GM23338 (cell line): ENCODE data around the gene COL15A1. TPM values are rescaled to one million over a fixed set of nuclear protein-coding genes. Genes with fewer than 3 reads are reported as not detected.
A peak's percentile ranks its signal among the peaks of the same experiment; 100 is the strongest.

Experiments used
- ATAC-seq: fragments of 200-7000 bp; cut with Tn5 transposase; 3 replicates; pipeline ENCODE4 v1.9.1; 2020
- DNase-seq: peaks from one replicate; pipeline ENCODE4 v3.0.0-alpha.2; 2015; ENCODE audit warnings: low spot score
- H2AFZ ChIP-seq: fragments of 200-600 bp; sonication (generic); 2 replicates; pipeline ENCODE4 v1.8.0; 2016; ENCODE audit warnings: antibody characterized with exemption, mild to moderate bottlenecking, moderate library complexity
- H3F3A ChIP-seq: fragments of 200-600 bp; sonication (generic); replicated peaks from 2 replicates; pipeline ENCODE4 v1.8.0; 2017; ENCODE audit warnings: antibody characterized with exemption, mixed run types, low read depth
- H3K27ac ChIP-seq: fragments of 200-600 bp; sonication (generic); 2 replicates; pipeline ENCODE4 v1.6.1; 2016; ENCODE audit warnings: low read depth
- H3K27me3 ChIP-seq: fragments of 200-600 bp; sonication (generic); 2 replicates; pipeline ENCODE4 v1.8.0; 2016; ENCODE audit warnings: mild to moderate bottlenecking, mixed run types, moderate library complexity; ENCODE audit not compliant: insufficient read depth
- H3K36me3 ChIP-seq: fragments of 200-600 bp; sonication (generic); 2 replicates; pipeline ENCODE4 v1.8.0; 2016; ENCODE audit warnings: mild to moderate bottlenecking; ENCODE audit not compliant: insufficient read depth
- H3K4me1 ChIP-seq: fragments of 200-600 bp; sonication (generic); 2 replicates; pipeline ENCODE4 v1.8.0; 2016; ENCODE audit warnings: mild to moderate bottlenecking, moderate library complexity; ENCODE audit not compliant: insufficient read depth
- H3K4me2 ChIP-seq: fragments of 200-600 bp; sonication (generic); 2 replicates; pipeline ENCODE4 v1.7.1; 2017; ENCODE audit warnings: mixed run types
- H3K4me3 ChIP-seq: fragments of 200-600 bp; sonication (generic); 2 replicates; pipeline ENCODE4 v1.6.1; 2016; ENCODE audit warnings: mixed run types
- H3K79me2 ChIP-seq: fragments of 200-600 bp; sonication (generic); replicated peaks from 2 replicates; pipeline ENCODE4 v1.8.0; 2017; ENCODE audit warnings: mild to moderate bottlenecking; ENCODE audit not compliant: insufficient read depth
- H3K9me2 ChIP-seq: fragments of 200-600 bp; sonication (generic); 2 replicates; pipeline ENCODE4 v1.8.0; 2017; ENCODE audit not compliant: insufficient read depth
- H4K20me1 ChIP-seq: fragments of 200-600 bp; sonication (generic); replicated peaks from 2 replicates; pipeline ENCODE4 v1.8.0; 2017; ENCODE audit warnings: mild to moderate bottlenecking; ENCODE audit not compliant: insufficient read depth
- H3K27ac Mint-ChIP-seq: 2 replicates; pipeline ENCODE4 v1.8.0; 2020; ENCODE audit warnings: inconsistent platforms, mild to moderate bottlenecking, moderate library complexity, mixed read lengths
- H3K27me3 Mint-ChIP-seq: 3 replicates; pipeline ENCODE4 v1.8.0; 2022; ENCODE audit warnings: low read depth, mild to moderate bottlenecking, moderate library complexity, mixed read lengths, inconsistent platforms; ENCODE audit not compliant: insufficient read depth, poor library complexity
- H3K36me3 Mint-ChIP-seq: 3 replicates; pipeline ENCODE4 v1.8.0; 2021; ENCODE audit warnings: low read depth, mild to moderate bottlenecking, inconsistent platforms, moderate library complexity, mixed read lengths
- H3K4me1 Mint-ChIP-seq: 3 replicates; pipeline ENCODE4 v1.8.0; 2020; ENCODE audit warnings: mild to moderate bottlenecking, inconsistent platforms, mixed read lengths
- H3K4me3 Mint-ChIP-seq: 3 replicates; pipeline ENCODE4 v1.8.0; 2021; ENCODE audit warnings: moderate library complexity, mild to moderate bottlenecking, inconsistent platforms, mixed read lengths
- H3K9me3 Mint-ChIP-seq: 3 replicates; pipeline ENCODE4 v1.8.0; 2020; ENCODE audit warnings: moderate library complexity, mild to moderate bottlenecking, inconsistent platforms, mixed read lengths
- CREB1 ChIP-seq: fragments of 250-450 bp; sonication (Bioruptor Pico); IDR thresholded peaks from 2 replicates; pipeline ENCODE4 v1.5.0; 2020; ENCODE audit warnings: low read depth, mild to moderate bottlenecking, moderate library complexity
- EZH2 ChIP-seq: fragments of 200-600 bp; sonication (generic); IDR thresholded peaks from one replicate; pipeline ENCODE4 v1.8.0; 2017; ENCODE audit warnings: antibody characterized with exemption, mild to moderate bottlenecking, low read depth; ENCODE audit not compliant: unreplicated experiment
- EZH2phosphoT487 ChIP-seq: fragments of 200-600 bp; sonication (generic); IDR thresholded peaks from one replicate; pipeline ENCODE4 v1.8.1; 2018; ENCODE audit warnings: antibody characterized with exemption; ENCODE audit not compliant: unreplicated experiment
- JUNB ChIP-seq: IDR thresholded peaks from one replicate; pipeline ENCODE4 v1.6.1; 2016; ENCODE audit warnings: antibody characterized with exemption; ENCODE audit not compliant: unreplicated experiment
- NANOG ChIP-seq: IDR thresholded peaks from 2 replicates; pipeline ENCODE4 v1.6.1; 2016; ENCODE audit warnings: antibody characterized with exemption, borderline replicate concordance
- POLR2AphosphoS5 ChIP-seq: IDR thresholded peaks from 2 replicates; pipeline ENCODE4 v1.6.1; 2016; ENCODE audit warnings: antibody characterized with exemption, low read depth
- STAT1 ChIP-seq: IDR thresholded peaks from one replicate; pipeline ENCODE4 v1.6.1; 2016; ENCODE audit warnings: antibody characterized with exemption; ENCODE audit not compliant: unreplicated experiment
- ZNF114 ChIP-seq: fragments of 250-450 bp; sonication (Bioruptor Pico); IDR thresholded peaks from 2 replicates; pipeline ENCODE4 v1.5.0; 2020; ENCODE audit warnings: mild to moderate bottlenecking, moderate library complexity
- polyA plus RNA-seq: library from polyadenylated mRNA; unstranded; fragments of >200 nt; fragmentation: Nextera tagmentation; extraction: Ambion mirVana; gene quantifications from 2 replicates; pipeline ENCODE4 v1.2.1, GENCODE V29; 2016
- total RNA-seq: library from RNA; depleted of rRNA; stranded (reverse); fragments of >200 nt; shearing (Covaris generic); gene quantifications from 2 replicates; pipeline ENCODE4 v1.2.3, GENCODE V29; 2014
- TF ChIP-seq, protein P1 (sequence below): IDR thresholded peaks from one replicate; pipeline ENCODE4 v1.6.1; 2018; ENCODE audit warnings: antibody characterized with exemption; ENCODE audit not compliant: unreplicated experiment
- TF ChIP-seq, protein P2 (sequence below): IDR thresholded peaks from 2 replicates; pipeline ENCODE4 v1.6.1; 2016; ENCODE audit warnings: antibody characterized with exemption

Gene COL15A1
- total and polyA plus RNA-seq, 2 experiments from 2014 or later: 0.17 to 0.18 TPM

DNA sequence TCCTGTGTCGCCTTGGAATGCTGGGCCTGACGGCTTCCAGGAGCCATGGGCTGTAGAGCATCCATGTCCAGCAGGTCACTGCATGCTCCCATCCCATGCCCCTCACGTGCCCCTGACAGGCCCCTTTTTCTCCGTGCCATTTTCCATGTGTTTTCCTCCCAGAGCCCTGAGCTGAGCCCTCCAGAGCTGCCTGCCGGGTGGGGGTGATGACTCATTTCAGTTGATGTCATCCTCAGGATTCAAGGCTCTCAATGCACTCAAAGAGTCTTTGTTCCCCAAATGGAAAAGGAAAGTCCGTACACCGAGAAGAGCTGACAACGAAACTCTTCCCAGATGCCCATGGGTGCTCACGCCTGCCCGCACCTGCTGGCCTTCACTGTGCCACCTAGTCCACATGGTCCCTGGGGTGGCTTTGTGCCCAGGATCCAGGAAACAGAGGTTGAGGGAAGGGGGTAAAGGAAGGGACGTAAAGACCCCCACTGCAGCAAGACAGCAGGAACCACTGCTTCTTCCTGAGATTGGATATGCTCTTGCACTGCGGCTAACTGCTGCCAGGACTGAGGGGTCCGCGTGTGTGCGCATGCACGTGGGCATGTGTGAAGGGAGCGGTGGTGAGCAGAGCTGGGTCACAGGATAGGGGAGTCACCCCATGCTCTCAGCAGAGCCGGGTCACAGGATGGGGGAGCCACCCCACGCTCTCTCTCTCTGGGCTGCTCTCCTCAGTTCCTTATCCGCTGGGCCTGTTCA, 27.6 kb downstream of the COL15A1 start:
- Histone ChIP-seq H3K79me2 (no peaks in the 10 kb centered on the region), H3K4me3 (no peak overlapping the region), H3F3A (no peaks in the 10 kb centered on the region), H2AFZ (no peak overlapping the region), H3K36me3 (no peaks in the 10 kb centered on the region), H3K27me3 (peaks cover 23% of the 10 kb centered on the region), H3K27ac (no peak overlapping the region), H4K20me1 (no peaks in the 10 kb centered on the region), H3K4me1 (peaks cover 14% of the 10 kb centered on the region), H3K4me2 (no peak overlapping the region), H3K9me2 (no peaks in the 10 kb centered on the region)
- no peaks in the 10 kb centered on the region; the same call in 2 of the 3 replicates for H3K36me3 Mint-ChIP-seq
- H3K27me3 Mint-ChIP-seq: peaks cover 21% of the 10 kb centered on the region
- peak overlapping the region; percentile 76; the same call in 1 of the 2 replicates for H3K27ac Mint-ChIP-seq
- H3K4me1 Mint-ChIP-seq: peaks cover 35% of the 10 kb centered on the region
- no peak for ATAC-seq
- DNase-seq: no peak
- TF ChIP-seq JUNB: no peak
- no peak for TF ChIP-seq POLR2AphosphoS5
- no peak for TF ChIP-seq EZH2phosphoT487
- no peak for TF ChIP-seq ZNF114 (CRISPR knock-in tag)
- TF ChIP-seq NANOG: no peak
- TF ChIP-seq EZH2: no peak
- TF ChIP-seq, protein P1, sequence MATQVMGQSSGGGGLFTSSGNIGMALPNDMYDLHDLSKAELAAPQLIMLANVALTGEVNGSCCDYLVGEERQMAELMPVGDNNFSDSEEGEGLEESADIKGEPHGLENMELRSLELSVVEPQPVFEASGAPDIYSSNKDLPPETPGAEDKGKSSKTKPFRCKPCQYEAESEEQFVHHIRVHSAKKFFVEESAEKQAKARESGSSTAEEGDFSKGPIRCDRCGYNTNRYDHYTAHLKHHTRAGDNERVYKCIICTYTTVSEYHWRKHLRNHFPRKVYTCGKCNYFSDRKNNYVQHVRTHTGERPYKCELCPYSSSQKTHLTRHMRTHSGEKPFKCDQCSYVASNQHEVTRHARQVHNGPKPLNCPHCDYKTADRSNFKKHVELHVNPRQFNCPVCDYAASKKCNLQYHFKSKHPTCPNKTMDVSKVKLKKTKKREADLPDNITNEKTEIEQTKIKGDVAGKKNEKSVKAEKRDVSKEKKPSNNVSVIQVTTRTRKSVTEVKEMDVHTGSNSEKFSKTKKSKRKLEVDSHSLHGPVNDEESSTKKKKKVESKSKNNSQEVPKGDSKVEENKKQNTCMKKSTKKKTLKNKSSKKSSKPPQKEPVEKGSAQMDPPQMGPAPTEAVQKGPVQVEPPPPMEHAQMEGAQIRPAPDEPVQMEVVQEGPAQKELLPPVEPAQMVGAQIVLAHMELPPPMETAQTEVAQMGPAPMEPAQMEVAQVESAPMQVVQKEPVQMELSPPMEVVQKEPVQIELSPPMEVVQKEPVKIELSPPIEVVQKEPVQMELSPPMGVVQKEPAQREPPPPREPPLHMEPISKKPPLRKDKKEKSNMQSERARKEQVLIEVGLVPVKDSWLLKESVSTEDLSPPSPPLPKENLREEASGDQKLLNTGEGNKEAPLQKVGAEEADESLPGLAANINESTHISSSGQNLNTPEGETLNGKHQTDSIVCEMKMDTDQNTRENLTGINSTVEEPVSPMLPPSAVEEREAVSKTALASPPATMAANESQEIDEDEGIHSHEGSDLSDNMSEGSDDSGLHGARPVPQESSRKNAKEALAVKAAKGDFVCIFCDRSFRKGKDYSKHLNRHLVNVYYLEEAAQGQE: no peak
- TF ChIP-seq, protein P2, sequence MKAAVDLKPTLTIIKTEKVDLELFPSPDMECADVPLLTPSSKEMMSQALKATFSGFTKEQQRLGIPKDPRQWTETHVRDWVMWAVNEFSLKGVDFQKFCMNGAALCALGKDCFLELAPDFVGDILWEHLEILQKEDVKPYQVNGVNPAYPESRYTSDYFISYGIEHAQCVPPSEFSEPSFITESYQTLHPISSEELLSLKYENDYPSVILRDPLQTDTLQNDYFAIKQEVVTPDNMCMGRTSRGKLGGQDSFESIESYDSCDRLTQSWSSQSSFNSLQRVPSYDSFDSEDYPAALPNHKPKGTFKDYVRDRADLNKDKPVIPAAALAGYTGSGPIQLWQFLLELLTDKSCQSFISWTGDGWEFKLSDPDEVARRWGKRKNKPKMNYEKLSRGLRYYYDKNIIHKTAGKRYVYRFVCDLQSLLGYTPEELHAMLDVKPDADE: no peak
- no peak for TF ChIP-seq STAT1
- TF ChIP-seq CREB1 (CRISPR knock-in tag): no peak
- H3K9me3 Mint-ChIP-seq: no peaks in the 10 kb centered on the region
- H3K4me3 Mint-ChIP-seq: no peak overlapping the region

- no peak overlapping the region for H3K4me2 ChIP-seq
- Mint-ChIP-seq H3K9me3 (no peaks in the 10 kb centered on the region), H3K27me3 (peaks cover 25% of the 10 kb centered on the region), H3K4me3 (no peak overlapping the region), H3K4me1 (peaks cover 35% of the 10 kb centered on the region), H3K27ac (peak overlapping the region; percentile 76; the same call in 1 of the 2 replicates), H3K36me3 (no peaks in the 10 kb centered on the region; the same call in 2 of the 3 replicates)
- no peaks in the 10 kb centered on the region for H3K9me2 ChIP-seq
- no peak overlapping the region for H2AFZ ChIP-seq
- no peaks in the 10 kb centered on the region for H3K36me3 ChIP-seq
- no peak overlapping the region for H3K4me3 ChIP-seq
- no peak overlapping the region for H3K27ac ChIP-seq
- H4K20me1 ChIP-seq: no peaks in the 10 kb centered on the region
- ATAC-seq: no peak
- H3K79me2 ChIP-seq: no peaks in the 10 kb centered on the region
- H3F3A ChIP-seq: no peaks in the 10 kb centered on the region
- H3K4me1 ChIP-seq: peaks cover 14% of the 10 kb centered on the region
- TF ChIP-seq EZH2: no peak
- no peak for DNase-seq
- H3K27me3 ChIP-seq: peaks cover 24% of the 10 kb centered on the region
Measured at GRCh38 chr9:98971915-98972223, 28.2 kb downstream of the COL15A1 start.
